ENCODE results near the gene CACNA2D1.

Gene CACNA2D1

GRCh38 chr7:82172881-82173280 is 270.7 kb downstream of the CACNA2D1 start:
- DNase-seq (ENCODE audit: low spot score): no peak
- TF ChIP-seq CTCF (IDR thresholded peaks at IDR 0.05): no peak
- Histone ChIP-seq H3K27ac (no peak overlapping the region), H3K4me3 (no peak overlapping the region)

GRCh38 chr7:82172017-82172416 is 271.6 kb downstream of the CACNA2D1 start:
- DNase-seq (ENCODE audit: low spot score): no peak
- no peak for TF ChIP-seq CTCF (IDR thresholded peaks at IDR 0.05)
- Histone ChIP-seq H3K27ac (no peak overlapping the region), H3K4me3 (no peak overlapping the region)

GRCh38 chr7:82167558-82168314 is 275.8 kb downstream of the CACNA2D1 start:
- H3K4me3 ChIP-seq: no peak overlapping the region
- TF ChIP-seq CTCF (IDR thresholded peaks at IDR 0.05): no peak
- H3K27ac ChIP-seq: no peak overlapping the region
- no peak for DNase-seq (ENCODE audit: low spot score)

GRCh38 chr7:82166260-82167015 is 277.1 kb downstream of the CACNA2D1 start:
- no peak for DNase-seq (ENCODE audit: low spot score)
- TF ChIP-seq CTCF (IDR thresholded peaks at IDR 0.05): no peak
- H3K4me3 ChIP-seq: no peak overlapping the region
- no peak overlapping the region for H3K27ac ChIP-seq

GRCh38 chr7:82164813-82165212 is 278.8 kb downstream of the CACNA2D1 start:
- DNase-seq (ENCODE audit: low spot score): no peak
- no peak for TF ChIP-seq CTCF (IDR thresholded peaks at IDR 0.05)
- no peak overlapping the region for H3K27ac ChIP-seq
- no peak overlapping the region for H3K4me3 ChIP-seq

GRCh38 chr7:82164410-82164809 is 279.2 kb downstream of the CACNA2D1 start:
- Histone ChIP-seq H3K27ac (no peak overlapping the region), H3K4me3 (no peak overlapping the region)
- DNase-seq (ENCODE audit: low spot score): no peak
- no peak for TF ChIP-seq CTCF (IDR thresholded peaks at IDR 0.05)

- no peak overlapping the region for H3K4me3 ChIP-seq
- no peak for DNase-seq (ENCODE audit: low spot score)
- no peak for TF ChIP-seq CTCF (IDR thresholded peaks at IDR 0.05)
- no peak overlapping the region for H3K27ac ChIP-seq
Observed at GRCh38 chr7:82163586-82163985, 280.0 kb downstream of the CACNA2D1 start.

All from coronary artery (tissue), 2 donors.